Activated naive CD4-positive, alpha-beta T cell treated with anti-CD3 and anti-CD28 coated beads, Interleukin-2, amount 10 ng/mL, durations not matched to agents 7 days and 5 days (primary cell): ENCODE data around the gene SAMD14.
"Not testable (repeated sequence)": the region's sequence is repeated elsewhere in the genome, so short reads cannot be mapped to it uniquely, and the experiment has no call there.

Source experiments
- CTCF ChIA-PET: fragments of 350-600 bp; sonication (Branson Sonifier 250); formaldehyde crosslinking; loops from one replicate; lab custom pipeline; 2021; ENCODE audit warnings: antibody characterized with exemption; lab: Charles Lee
- DNase-seq: peaks from one replicate; pipeline ENCODE4 v3.0.0-alpha.2; 2020
- H3K27ac Mint-ChIP-seq: one replicate; pipeline ENCODE4 v1.8.0; 2021; ENCODE audit warnings: mild to moderate bottlenecking, moderate library complexity, mixed read lengths
- H3K27me3 Mint-ChIP-seq: one replicate; pipeline ENCODE4 v1.8.0; 2021; ENCODE audit warnings: mild to moderate bottlenecking, mixed read lengths
- H3K36me3 Mint-ChIP-seq: one replicate; pipeline ENCODE4 v1.8.0; 2021; ENCODE audit warnings: mixed read lengths
- H3K4me1 Mint-ChIP-seq: one replicate; pipeline ENCODE4 v1.8.0; 2021; ENCODE audit warnings: mixed read lengths
- H3K4me3 Mint-ChIP-seq: one replicate; pipeline ENCODE4 v1.8.0; 2021; ENCODE audit warnings: mild to moderate bottlenecking, moderate library complexity, mixed read lengths
- H3K9me3 Mint-ChIP-seq: one replicate; pipeline ENCODE4 v1.8.0; 2021; ENCODE audit warnings: mixed read lengths

Gene SAMD14

GRCh38 chr17:50065056-50065455 is 64.9 kb downstream of the SAMD14 start:
- CTCF ChIA-PET: interaction anchor here (2.0 to 2.8 kb wide), 2 partner anchors 23 to 29 kb away, joined by 7 to 8 read pairs; no protein-coding TSS in a partner anchor
- no peak overlapping the region for H3K4me3 Mint-ChIP-seq
- H3K27ac Mint-ChIP-seq: no peak overlapping the region
- H3K36me3 Mint-ChIP-seq: no peaks in the 10 kb centered on the region
- no peaks in the 10 kb centered on the region for H3K27me3 Mint-ChIP-seq
- H3K9me3 Mint-ChIP-seq: no peaks in the 10 kb centered on the region
- H3K4me1 Mint-ChIP-seq: no peaks in the 10 kb centered on the region
- no peak for DNase-seq

- no peaks in the 10 kb centered on the region for H3K4me1 Mint-ChIP-seq
- no peaks in the 10 kb centered on the region for H3K9me3 Mint-ChIP-seq
- CTCF ChIA-PET: interaction anchor here (2.0 to 2.8 kb wide), 2 partner anchors 23 to 30 kb away, joined by 7 to 8 read pairs; no protein-coding TSS in a partner anchor
- no peak for DNase-seq
- H3K27ac Mint-ChIP-seq: no peak overlapping the region
- no peaks in the 10 kb centered on the region for H3K36me3 Mint-ChIP-seq
- no peaks in the 10 kb centered on the region for H3K27me3 Mint-ChIP-seq
- no peak overlapping the region for H3K4me3 Mint-ChIP-seq
Measured at GRCh38 chr17:50064253-50065001, 65.5 kb downstream of the SAMD14 start.

- no peaks in the 10 kb centered on the region for H3K36me3 Mint-ChIP-seq
- CTCF ChIA-PET: interaction anchor here (2.0 kb wide), 1 partner anchor 24 kb away, joined by 7 read pairs; no protein-coding TSS in a partner anchor
- peaks cover under 1% of the 10 kb centered on the region for H3K27me3 Mint-ChIP-seq
- no peaks in the 10 kb centered on the region for H3K4me1 Mint-ChIP-seq
- H3K9me3 Mint-ChIP-seq: no peaks in the 10 kb centered on the region
- no peak for DNase-seq
- no peak overlapping the region for H3K27ac Mint-ChIP-seq
- no peak overlapping the region for H3K4me3 Mint-ChIP-seq
Measured at GRCh38 chr17:50063561-50064252, 66.3 kb downstream of the SAMD14 start.

GRCh38 chr17:50062293-50063243 is 67.4 kb downstream of the SAMD14 start:
- CTCF ChIA-PET: interaction anchor here (0.7 kb wide), 1 partner anchor 25 kb away, joined by 4 read pairs; no protein-coding TSS in a partner anchor
- peaks cover 3% of the 10 kb centered on the region for H3K36me3 Mint-ChIP-seq
- H3K4me3 Mint-ChIP-seq: no peak overlapping the region
- peaks cover 12% of the 10 kb centered on the region for H3K27me3 Mint-ChIP-seq
- DNase-seq: no peak
- no peaks in the 10 kb centered on the region for H3K9me3 Mint-ChIP-seq
- H3K27ac Mint-ChIP-seq: no peak overlapping the region
- peaks cover 6% of the 10 kb centered on the region for H3K4me1 Mint-ChIP-seq

- not testable (repeated sequence) for H3K4me3 Mint-ChIP-seq, H3K9me3 Mint-ChIP-seq, DNase-seq, H3K36me3 Mint-ChIP-seq, H3K27ac Mint-ChIP-seq
- CTCF ChIA-PET: interaction anchor here (0.7 to 1.8 kb wide), 2 partner anchors 26 to 33 kb away, joined by 4 to 6 read pairs; no protein-coding TSS in a partner anchor
- Mint-ChIP-seq H3K27me3 (peaks cover 21% of the 10 kb centered on the region), H3K4me1 (peaks cover 13% of the 10 kb centered on the region)
Measured at GRCh38 chr17:50061713-50062045, 68.3 kb downstream of the SAMD14 start.

GRCh38 chr17:50060951-50061712 is 68.8 kb downstream of the SAMD14 start:
- H3K9me3 Mint-ChIP-seq: no peaks in the 10 kb centered on the region
- H3K4me3 Mint-ChIP-seq: no peak overlapping the region
- peaks cover 25% of the 10 kb centered on the region for H3K27me3 Mint-ChIP-seq
- no peak for DNase-seq
- no peak overlapping the region for H3K27ac Mint-ChIP-seq
- peaks cover 17% of the 10 kb centered on the region for H3K4me1 Mint-ChIP-seq
- H3K36me3 Mint-ChIP-seq: peaks cover 3% of the 10 kb centered on the region
- CTCF ChIA-PET: interaction anchor here (1.8 to 3.5 kb wide), 2 partner anchors 26 to 33 kb away, joined by 6 to 12 read pairs; no protein-coding TSS in a partner anchor
